ENCODE results near the gene AKAP6. TPM values are rescaled to one million over a fixed set of nuclear protein-coding genes. Genes with fewer than 3 reads are reported as not detected.

AKAP6 gene
- total RNA-seq, 1 experiment from 2014 or later: 1.1 TPM

GRCh38 chr14:32349322-32349721, 20.2 kb downstream of the AKAP6 start:
- Mint-ChIP-seq H3K9me3 (no peaks in the 10 kb centered on the region; a peak in 1 of 5 replicates), H3K27me3 (ENCODE audit: low read depth) (no peaks in the 10 kb centered on the region), H3K27ac (no peak overlapping the region), H3K4me1 (peaks cover 3 to 6% of the 10 kb centered on the region in 2 experiments; a peak in 3 of 4 replicates), H3K4me3 (no peak overlapping the region), H3K36me3 (ENCODE audit: insufficient read depth in 1 of 3, low read depth in 3 of 3) (no peaks in the 10 kb centered on the region)
- no peak overlapping the region for H3K14ac ChIP-seq (ENCODE audit: insufficient read depth, low read length)
- no peak overlapping the region for H4K5ac ChIP-seq (ENCODE audit: insufficient read length, low read depth, low read length)
- H3K23me2 ChIP-seq (ENCODE audit: insufficient read length, low read depth, low read length, poor library complexity, severe bottlenecking): no peaks in the 10 kb centered on the region
- H3K23ac ChIP-seq (ENCODE audit: insufficient read length, low read depth, low read length): no peak overlapping the region
- no peak overlapping the region for H3K4me2 ChIP-seq (ENCODE audit: insufficient read depth, insufficient read length, low read length)
- no peaks in the 10 kb centered on the region; the same call in 1 of the 2 replicates for H3K4me1 ChIP-seq (ENCODE audit: insufficient read depth, low read length)
- H2BK12ac ChIP-seq (ENCODE audit: insufficient read length, low read depth, low read length): no peak overlapping the region
- TF ChIP-seq CTCF (conservative IDR thresholded peaks at IDR 0.05): no peak
- no peak overlapping the region for H2BK15ac ChIP-seq (ENCODE audit: low read depth, low read length)
- H3T11ph ChIP-seq (ENCODE audit: low read length): no peak overlapping the region
- no peak for DNase-seq
- no peak overlapping the region for H4K8ac ChIP-seq (replicated peaks; ENCODE audit: insufficient read length, low read depth, low read length)
- H2BK120ac ChIP-seq (ENCODE audit: low read depth, low read length, poor library complexity, severe bottlenecking): no peak overlapping the region
- no peak overlapping the region for H3K9ac ChIP-seq (ENCODE audit: extremely low read depth, insufficient read length, low read length)
- no CpG with 5 or more reads among the region's 4 CpGs for WGBS (ENCODE audit: extremely low coverage, insufficient read length, low lambda C conversion rate)
- H2BK5ac ChIP-seq (ENCODE audit: insufficient read length, low read length): no peak overlapping the region
- no peaks in the 10 kb centered on the region for H4K20me1 ChIP-seq (ENCODE audit: control insufficient read depth, insufficient read depth, insufficient read length)
- no peaks in the 10 kb centered on the region for H3K9me3 ChIP-seq (ENCODE audit: control insufficient read depth, low read depth, low read length)
- no peak overlapping the region for H3K18ac ChIP-seq (ENCODE audit: insufficient read length, low read depth, low read length)
- H2AFZ ChIP-seq (ENCODE audit: low read length): no peak overlapping the region
- H4K91ac ChIP-seq (ENCODE audit: insufficient read length, low read depth, low read length): no peak overlapping the region
- no peaks in the 10 kb centered on the region for H3K79me2 ChIP-seq (ENCODE audit: insufficient read depth, low read length)
- H2AK5ac ChIP-seq (ENCODE audit: insufficient read length, low read length): no peak overlapping the region
- H2BK20ac ChIP-seq (ENCODE audit: low read depth, low read length, poor library complexity, severe bottlenecking): no peak overlapping the region
- H3K27ac ChIP-seq (ENCODE audit: insufficient read length, low read depth, low read length): no peak overlapping the region
- H3K27me3 ChIP-seq (ENCODE audit: insufficient read depth, low read length): no peaks in the 10 kb centered on the region
- H3K4ac ChIP-seq (ENCODE audit: low read depth, low read length): no peak overlapping the region
- H3K79me1 ChIP-seq (ENCODE audit: insufficient read depth, low read depth, low read length, poor library complexity, severe bottlenecking): no peaks in the 10 kb centered on the region
- no peak overlapping the region for H3K56ac ChIP-seq (ENCODE audit: insufficient read length, low read depth, low read length)

All from H9 (cell line).